ENCODE measurements around the gene CITED4.
"Not testable (repeated sequence)": the region's sequence is repeated elsewhere in the genome, so short reads cannot be mapped to it uniquely, and the experiment has no call there.

The CITED4 gene

GRCh38 chr1:40862008-40862863 lies at the start of gene CITED4:
CITED4 (minus strand) TSS chr1:40862363; CDS start chr1:40862127, 236 bp downstream.
- DNase-seq: peak; percentile 94

- DNase-seq: no peak
Observed at GRCh38 chr1:40911105-40911504, 48.9 kb upstream of the CITED4 start.

- no peak for DNase-seq
Observed at GRCh38 chr1:40909281-40909680, 47.1 kb upstream of the CITED4 start.

- no peak for DNase-seq
Observed at GRCh38 chr1:40908350-40908749, 46.2 kb upstream of the CITED4 start.

- DNase-seq: no peak
Observed at GRCh38 chr1:40907899-40908298, 45.7 kb upstream of the CITED4 start.

GRCh38 chr1:40906781-40907400 lies 44.7 kb upstream of the CITED4 start:
- no peak for DNase-seq

GRCh38 chr1:40905061-40905460 lies 42.9 kb upstream of the CITED4 start:
- DNase-seq: no peak

GRCh38 chr1:40903106-40903505 lies 40.9 kb upstream of the CITED4 start:
- DNase-seq: no peak

GRCh38 chr1:40901886-40902852 lies 40.0 kb upstream of the CITED4 start:
- DNase-seq: no peak

GRCh38 chr1:40899230-40899870 lies 37.2 kb upstream of the CITED4 start:
- DNase-seq: no peak

GRCh38 chr1:40898431-40898901 lies 36.3 kb upstream of the CITED4 start:
- DNase-seq: no peak

GRCh38 chr1:40897513-40897912 lies 35.4 kb upstream of the CITED4 start:
- DNase-seq: no peak

GRCh38 chr1:40896482-40896881 lies 34.3 kb upstream of the CITED4 start:
- DNase-seq: no peak

GRCh38 chr1:40895601-40896000 lies 33.4 kb upstream of the CITED4 start:
- no peak for DNase-seq

GRCh38 chr1:40894858-40895257 lies 32.7 kb upstream of the CITED4 start:
- DNase-seq: not testable (repeated sequence)

GRCh38 chr1:40894455-40894854 lies 32.3 kb upstream of the CITED4 start:
- DNase-seq: no peak

- no peak for DNase-seq
Observed at GRCh38 chr1:40893946-40894345, 31.8 kb upstream of the CITED4 start.

- DNase-seq: no peak
Observed at GRCh38 chr1:40892354-40892753, 30.2 kb upstream of the CITED4 start.

GRCh38 chr1:40890771-40891170 lies 28.6 kb upstream of the CITED4 start:
- no peak for DNase-seq

- no peak for DNase-seq
Observed at GRCh38 chr1:40887652-40888051, 25.5 kb upstream of the CITED4 start.

- no peak for DNase-seq
Observed at GRCh38 chr1:40887012-40887378, 24.8 kb upstream of the CITED4 start.

- DNase-seq: no peak
Observed at GRCh38 chr1:40886318-40887011, 24.3 kb upstream of the CITED4 start.

Data from NCI-H1092 treated with DMSO at 0.1 percent for 48 hours (cell line).